GM23338 (cell line): Measurements from ENCODE around the gene MAGI3. TPM values are rescaled to one million over a fixed set of nuclear protein-coding genes. Genes with fewer than 3 reads are reported as not detected.

Experiments used
- ATAC-seq: fragments of 200-7000 bp; cut with Tn5 transposase; 3 replicates; pipeline ENCODE4 v1.9.1; 2020
- DNase-seq: peaks from one replicate; pipeline ENCODE4 v3.0.0-alpha.2; 2015; ENCODE audit warnings: low spot score
- H2AFZ ChIP-seq: fragments of 200-600 bp; sonication (generic); 2 replicates; pipeline ENCODE4 v1.8.0; 2016; ENCODE audit warnings: antibody characterized with exemption, mild to moderate bottlenecking, moderate library complexity
- H3F3A ChIP-seq: fragments of 200-600 bp; sonication (generic); replicated peaks from 2 replicates; pipeline ENCODE4 v1.8.0; 2017; ENCODE audit warnings: antibody characterized with exemption, mixed run types, low read depth
- H3K27ac ChIP-seq: fragments of 200-600 bp; sonication (generic); 2 replicates; pipeline ENCODE4 v1.6.1; 2016; ENCODE audit warnings: low read depth
- H3K27me3 ChIP-seq: fragments of 200-600 bp; sonication (generic); 2 replicates; pipeline ENCODE4 v1.8.0; 2016; ENCODE audit warnings: mild to moderate bottlenecking, mixed run types, moderate library complexity; ENCODE audit not compliant: insufficient read depth
- H3K36me3 ChIP-seq: fragments of 200-600 bp; sonication (generic); 2 replicates; pipeline ENCODE4 v1.8.0; 2016; ENCODE audit warnings: mild to moderate bottlenecking; ENCODE audit not compliant: insufficient read depth
- H3K4me1 ChIP-seq: fragments of 200-600 bp; sonication (generic); 2 replicates; pipeline ENCODE4 v1.8.0; 2016; ENCODE audit warnings: mild to moderate bottlenecking, moderate library complexity; ENCODE audit not compliant: insufficient read depth
- H3K4me2 ChIP-seq: fragments of 200-600 bp; sonication (generic); 2 replicates; pipeline ENCODE4 v1.7.1; 2017; ENCODE audit warnings: mixed run types
- H3K4me3 ChIP-seq: fragments of 200-600 bp; sonication (generic); 2 replicates; pipeline ENCODE4 v1.6.1; 2016; ENCODE audit warnings: mixed run types
- H3K79me2 ChIP-seq: fragments of 200-600 bp; sonication (generic); replicated peaks from 2 replicates; pipeline ENCODE4 v1.8.0; 2017; ENCODE audit warnings: mild to moderate bottlenecking; ENCODE audit not compliant: insufficient read depth
- H3K9me2 ChIP-seq: fragments of 200-600 bp; sonication (generic); 2 replicates; pipeline ENCODE4 v1.8.0; 2017; ENCODE audit not compliant: insufficient read depth
- H4K20me1 ChIP-seq: fragments of 200-600 bp; sonication (generic); replicated peaks from 2 replicates; pipeline ENCODE4 v1.8.0; 2017; ENCODE audit warnings: mild to moderate bottlenecking; ENCODE audit not compliant: insufficient read depth
- H3K27ac Mint-ChIP-seq: 2 replicates; pipeline ENCODE4 v1.8.0; 2020; ENCODE audit warnings: inconsistent platforms, mild to moderate bottlenecking, moderate library complexity, mixed read lengths
- H3K27me3 Mint-ChIP-seq: 3 replicates; pipeline ENCODE4 v1.8.0; 2022; ENCODE audit warnings: low read depth, mild to moderate bottlenecking, moderate library complexity, mixed read lengths, inconsistent platforms; ENCODE audit not compliant: insufficient read depth, poor library complexity
- H3K36me3 Mint-ChIP-seq: 3 replicates; pipeline ENCODE4 v1.8.0; 2021; ENCODE audit warnings: low read depth, mild to moderate bottlenecking, inconsistent platforms, moderate library complexity, mixed read lengths
- H3K4me1 Mint-ChIP-seq: 3 replicates; pipeline ENCODE4 v1.8.0; 2020; ENCODE audit warnings: mild to moderate bottlenecking, inconsistent platforms, mixed read lengths
- H3K4me3 Mint-ChIP-seq: 3 replicates; pipeline ENCODE4 v1.8.0; 2021; ENCODE audit warnings: moderate library complexity, mild to moderate bottlenecking, inconsistent platforms, mixed read lengths
- H3K9me3 Mint-ChIP-seq: 3 replicates; pipeline ENCODE4 v1.8.0; 2020; ENCODE audit warnings: moderate library complexity, mild to moderate bottlenecking, inconsistent platforms, mixed read lengths
- EZH2 ChIP-seq: fragments of 200-600 bp; sonication (generic); IDR thresholded peaks from one replicate; pipeline ENCODE4 v1.8.0; 2017; ENCODE audit warnings: antibody characterized with exemption, mild to moderate bottlenecking, low read depth; ENCODE audit not compliant: unreplicated experiment
- JUNB ChIP-seq: IDR thresholded peaks from one replicate; pipeline ENCODE4 v1.6.1; 2016; ENCODE audit warnings: antibody characterized with exemption; ENCODE audit not compliant: unreplicated experiment
- POLR2AphosphoS5 ChIP-seq: IDR thresholded peaks from 2 replicates; pipeline ENCODE4 v1.6.1; 2016; ENCODE audit warnings: antibody characterized with exemption, low read depth
- STAT1 ChIP-seq: IDR thresholded peaks from one replicate; pipeline ENCODE4 v1.6.1; 2016; ENCODE audit warnings: antibody characterized with exemption; ENCODE audit not compliant: unreplicated experiment
- ZNF114 ChIP-seq: fragments of 250-450 bp; sonication (Bioruptor Pico); IDR thresholded peaks from 2 replicates; pipeline ENCODE4 v1.5.0; 2020; ENCODE audit warnings: mild to moderate bottlenecking, moderate library complexity
- polyA plus RNA-seq: library from polyadenylated mRNA; unstranded; fragments of >200 nt; fragmentation: Nextera tagmentation; extraction: Ambion mirVana; gene quantifications from 2 replicates; pipeline ENCODE4 v1.2.1, GENCODE V29; 2016
- total RNA-seq: library from RNA; depleted of rRNA; stranded (reverse); fragments of >200 nt; shearing (Covaris generic); gene quantifications from 2 replicates; pipeline ENCODE4 v1.2.3, GENCODE V29; 2014
- TF ChIP-seq, protein P1 (sequence below): fragments of 250-450 bp; sonication (Bioruptor Pico); IDR thresholded peaks from 2 replicates; pipeline ENCODE4 v1.5.0; 2020; ENCODE audit warnings: mild to moderate bottlenecking, moderate library complexity
- TF ChIP-seq, protein P2 (sequence below): IDR thresholded peaks from one replicate; pipeline ENCODE4 v1.6.1; 2018; ENCODE audit warnings: antibody characterized with exemption; ENCODE audit not compliant: unreplicated experiment
- TF ChIP-seq, protein P3 (sequence below): IDR thresholded peaks from 2 replicates; pipeline ENCODE4 v1.6.1; 2016; ENCODE audit warnings: antibody characterized with exemption
- TF ChIP-seq, protein P4 (sequence below), 2 experiments: fragments of 200-600 bp in 1 of 2; sonication (generic) in 1 of 2; conservative IDR thresholded peaks; 2 replicates each; pipeline versions ENCODE4 v1.5.1 to v1.6.1; 2016 to 2017; ENCODE audit warnings: antibody characterized with exemption in 2 of 2, low read depth in 2 of 2, mild to moderate bottlenecking in 2 of 2, moderate library complexity in 1 of 2

MAGI3 gene
- total and polyA plus RNA-seq, 2 experiments from 2014 or later: 3.9 to 10.0 TPM

DNA sequence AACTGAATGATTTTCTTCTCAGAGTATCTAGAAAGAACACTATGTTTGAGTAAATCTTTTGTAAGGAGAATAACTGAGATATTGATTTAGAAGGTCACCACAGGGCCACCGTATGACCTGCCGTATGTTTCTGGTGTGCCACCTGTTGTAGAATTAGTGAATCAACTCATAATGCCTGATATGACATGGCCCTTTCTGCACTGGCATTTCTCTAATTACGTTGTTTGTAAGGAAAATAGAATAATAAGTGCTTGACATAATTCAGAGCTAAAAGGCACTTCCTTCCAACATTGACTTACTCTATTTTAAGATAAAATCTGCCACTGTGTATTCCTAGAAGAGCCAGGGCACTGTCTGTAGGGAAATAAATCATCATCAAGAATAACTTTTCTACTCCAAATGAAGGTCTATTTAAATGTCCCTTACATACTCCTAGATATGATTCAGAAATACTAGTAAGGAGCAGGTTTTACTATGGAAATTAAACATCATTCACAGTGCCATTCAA is 267.3 kb downstream of the MAGI3 start:
- H2AFZ ChIP-seq: no peak overlapping the region
- H4K20me1 ChIP-seq: no peaks in the 10 kb centered on the region
- H3F3A ChIP-seq: no peaks in the 10 kb centered on the region
- TF ChIP-seq POLR2AphosphoS5 (no peak), JUNB (no peak), ZNF114 (CRISPR knock-in tag) (no peak)
- no peak for DNase-seq
- no peak overlapping the region for H3K27ac Mint-ChIP-seq
- no peaks in the 10 kb centered on the region for H3K4me1 Mint-ChIP-seq
- H3K79me2 ChIP-seq: no peaks in the 10 kb centered on the region
- H3K27me3 ChIP-seq: no peaks in the 10 kb centered on the region
- no peaks in the 10 kb centered on the region for H3K9me3 Mint-ChIP-seq
- no peak overlapping the region for H3K27ac ChIP-seq
- no peak overlapping the region for H3K4me2 ChIP-seq
- ATAC-seq: no peak
- H3K36me3 Mint-ChIP-seq: no peaks in the 10 kb centered on the region
- no peak overlapping the region for H3K4me3 Mint-ChIP-seq
- H3K36me3 ChIP-seq: no peaks in the 10 kb centered on the region
- H3K27me3 Mint-ChIP-seq: no peaks in the 10 kb centered on the region
- no peaks in the 10 kb centered on the region for H3K4me1 ChIP-seq
- no peak overlapping the region for H3K4me3 ChIP-seq
- H3K9me2 ChIP-seq: no peaks in the 10 kb centered on the region

DNA sequence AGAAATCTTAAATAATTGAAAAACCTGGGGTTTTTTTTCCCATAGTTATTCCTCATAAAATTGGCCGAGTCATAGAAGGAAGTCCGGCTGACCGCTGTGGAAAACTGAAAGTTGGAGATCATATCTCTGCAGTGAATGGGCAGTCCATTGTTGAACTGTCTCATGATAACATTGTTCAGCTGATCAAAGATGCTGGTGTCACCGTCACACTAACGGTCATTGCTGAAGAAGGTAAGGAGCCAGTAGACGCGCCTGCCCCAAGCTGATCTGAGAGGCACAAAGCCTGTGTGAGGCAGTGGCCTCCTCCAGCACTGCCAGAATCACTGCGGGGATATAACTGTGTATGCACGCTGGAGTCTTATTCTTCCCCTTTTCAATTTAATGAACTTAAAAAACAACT is 268.7 kb downstream of the MAGI3 start:
- H3K4me3 ChIP-seq: no peak overlapping the region
- no peaks in the 10 kb centered on the region for H4K20me1 ChIP-seq
- H3K36me3 ChIP-seq: no peaks in the 10 kb centered on the region
- H3K9me2 ChIP-seq: no peaks in the 10 kb centered on the region
- DNase-seq (no peak), ATAC-seq (no peak)
- no peak overlapping the region for H3K27ac Mint-ChIP-seq
- no peak overlapping the region for H3K4me3 Mint-ChIP-seq
- no peak overlapping the region for H3K27ac ChIP-seq
- no peaks in the 10 kb centered on the region for H3F3A ChIP-seq
- H3K9me3 Mint-ChIP-seq: no peaks in the 10 kb centered on the region
- no peaks in the 10 kb centered on the region for H3K79me2 ChIP-seq
- H3K4me2 ChIP-seq: no peak overlapping the region
- no peak overlapping the region for H2AFZ ChIP-seq
- H3K27me3 Mint-ChIP-seq: no peaks in the 10 kb centered on the region
- no peaks in the 10 kb centered on the region for H3K27me3 ChIP-seq
- no peaks in the 10 kb centered on the region for H3K36me3 Mint-ChIP-seq
- H3K4me1 Mint-ChIP-seq: no peaks in the 10 kb centered on the region
- no peaks in the 10 kb centered on the region for H3K4me1 ChIP-seq
- TF ChIP-seq ZNF114 (CRISPR knock-in tag) (no peak), JUNB (no peak), POLR2AphosphoS5 (no peak), EZH2 (no peak), STAT1 (no peak)
- TF ChIP-seq, protein P1, sequence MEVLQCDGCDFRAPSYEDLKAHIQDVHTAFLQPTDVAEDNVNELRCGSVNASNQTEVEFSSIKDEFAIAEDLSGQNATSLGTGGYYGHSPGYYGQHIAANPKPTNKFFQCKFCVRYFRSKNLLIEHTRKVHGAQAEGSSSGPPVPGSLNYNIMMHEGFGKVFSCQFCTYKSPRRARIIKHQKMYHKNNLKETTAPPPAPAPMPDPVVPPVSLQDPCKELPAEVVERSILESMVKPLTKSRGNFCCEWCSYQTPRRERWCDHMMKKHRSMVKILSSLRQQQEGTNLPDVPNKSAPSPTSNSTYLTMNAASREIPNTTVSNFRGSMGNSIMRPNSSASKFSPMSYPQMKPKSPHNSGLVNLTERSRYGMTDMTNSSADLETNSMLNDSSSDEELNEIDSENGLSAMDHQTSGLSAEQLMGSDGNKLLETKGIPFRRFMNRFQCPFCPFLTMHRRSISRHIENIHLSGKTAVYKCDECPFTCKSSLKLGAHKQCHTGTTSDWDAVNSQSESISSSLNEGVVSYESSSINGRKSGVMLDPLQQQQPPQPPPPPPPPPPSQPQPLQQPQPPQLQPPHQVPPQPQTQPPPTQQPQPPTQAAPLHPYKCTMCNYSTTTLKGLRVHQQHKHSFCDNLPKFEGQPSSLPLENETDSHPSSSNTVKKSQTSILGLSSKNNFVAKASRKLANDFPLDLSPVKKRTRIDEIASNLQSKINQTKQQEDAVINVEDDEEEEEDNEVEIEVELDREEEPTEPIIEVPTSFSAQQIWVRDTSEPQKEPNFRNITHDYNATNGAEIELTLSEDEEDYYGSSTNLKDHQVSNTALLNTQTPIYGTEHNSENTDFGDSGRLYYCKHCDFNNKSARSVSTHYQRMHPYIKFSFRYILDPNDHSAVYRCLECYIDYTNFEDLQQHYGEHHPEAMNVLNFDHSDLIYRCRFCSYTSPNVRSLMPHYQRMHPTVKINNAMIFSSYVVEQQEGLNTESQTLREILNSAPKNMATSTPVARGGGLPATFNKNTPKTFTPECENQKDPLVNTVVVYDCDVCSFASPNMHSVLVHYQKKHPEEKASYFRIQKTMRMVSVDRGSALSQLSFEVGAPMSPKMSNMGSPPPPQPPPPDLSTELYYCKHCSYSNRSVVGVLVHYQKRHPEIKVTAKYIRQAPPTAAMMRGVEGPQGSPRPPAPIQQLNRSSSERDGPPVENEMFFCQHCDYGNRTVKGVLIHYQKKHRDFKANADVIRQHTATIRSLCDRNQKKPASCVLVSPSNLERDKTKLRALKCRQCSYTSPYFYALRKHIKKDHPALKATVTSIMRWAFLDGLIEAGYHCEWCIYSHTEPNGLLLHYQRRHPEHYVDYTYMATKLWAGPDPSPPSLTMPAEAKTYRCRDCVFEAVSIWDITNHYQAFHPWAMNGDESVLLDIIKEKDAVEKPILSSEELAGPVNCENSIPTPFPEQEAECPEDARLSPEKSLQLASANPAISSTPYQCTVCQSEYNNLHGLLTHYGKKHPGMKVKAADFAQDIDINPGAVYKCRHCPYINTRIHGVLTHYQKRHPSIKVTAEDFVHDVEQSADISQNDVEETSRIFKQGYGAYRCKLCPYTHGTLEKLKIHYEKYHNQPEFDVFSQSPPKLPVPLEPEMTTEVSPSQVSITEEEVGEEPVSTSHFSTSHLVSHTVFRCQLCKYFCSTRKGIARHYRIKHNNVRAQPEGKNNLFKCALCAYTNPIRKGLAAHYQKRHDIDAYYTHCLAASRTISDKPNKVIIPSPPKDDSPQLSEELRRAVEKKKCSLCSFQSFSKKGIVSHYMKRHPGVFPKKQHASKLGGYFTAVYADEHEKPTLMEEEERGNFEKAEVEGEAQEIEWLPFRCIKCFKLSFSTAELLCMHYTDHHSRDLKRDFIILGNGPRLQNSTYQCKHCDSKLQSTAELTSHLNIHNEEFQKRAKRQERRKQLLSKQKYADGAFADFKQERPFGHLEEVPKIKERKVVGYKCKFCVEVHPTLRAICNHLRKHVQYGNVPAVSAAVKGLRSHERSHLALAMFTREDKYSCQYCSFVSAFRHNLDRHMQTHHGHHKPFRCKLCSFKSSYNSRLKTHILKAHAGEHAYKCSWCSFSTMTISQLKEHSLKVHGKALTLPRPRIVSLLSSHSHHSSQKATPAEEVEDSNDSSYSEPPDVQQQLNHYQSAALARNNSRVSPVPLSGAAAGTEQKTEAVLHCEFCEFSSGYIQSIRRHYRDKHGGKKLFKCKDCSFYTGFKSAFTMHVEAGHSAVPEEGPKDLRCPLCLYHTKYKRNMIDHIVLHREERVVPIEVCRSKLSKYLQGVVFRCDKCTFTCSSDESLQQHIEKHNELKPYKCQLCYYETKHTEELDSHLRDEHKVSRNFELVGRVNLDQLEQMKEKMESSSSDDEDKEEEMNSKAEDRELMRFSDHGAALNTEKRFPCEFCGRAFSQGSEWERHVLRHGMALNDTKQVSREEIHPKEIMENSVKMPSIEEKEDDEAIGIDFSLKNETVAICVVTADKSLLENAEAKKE (CRISPR knock-in tag): no peak
- TF ChIP-seq, protein P2, sequence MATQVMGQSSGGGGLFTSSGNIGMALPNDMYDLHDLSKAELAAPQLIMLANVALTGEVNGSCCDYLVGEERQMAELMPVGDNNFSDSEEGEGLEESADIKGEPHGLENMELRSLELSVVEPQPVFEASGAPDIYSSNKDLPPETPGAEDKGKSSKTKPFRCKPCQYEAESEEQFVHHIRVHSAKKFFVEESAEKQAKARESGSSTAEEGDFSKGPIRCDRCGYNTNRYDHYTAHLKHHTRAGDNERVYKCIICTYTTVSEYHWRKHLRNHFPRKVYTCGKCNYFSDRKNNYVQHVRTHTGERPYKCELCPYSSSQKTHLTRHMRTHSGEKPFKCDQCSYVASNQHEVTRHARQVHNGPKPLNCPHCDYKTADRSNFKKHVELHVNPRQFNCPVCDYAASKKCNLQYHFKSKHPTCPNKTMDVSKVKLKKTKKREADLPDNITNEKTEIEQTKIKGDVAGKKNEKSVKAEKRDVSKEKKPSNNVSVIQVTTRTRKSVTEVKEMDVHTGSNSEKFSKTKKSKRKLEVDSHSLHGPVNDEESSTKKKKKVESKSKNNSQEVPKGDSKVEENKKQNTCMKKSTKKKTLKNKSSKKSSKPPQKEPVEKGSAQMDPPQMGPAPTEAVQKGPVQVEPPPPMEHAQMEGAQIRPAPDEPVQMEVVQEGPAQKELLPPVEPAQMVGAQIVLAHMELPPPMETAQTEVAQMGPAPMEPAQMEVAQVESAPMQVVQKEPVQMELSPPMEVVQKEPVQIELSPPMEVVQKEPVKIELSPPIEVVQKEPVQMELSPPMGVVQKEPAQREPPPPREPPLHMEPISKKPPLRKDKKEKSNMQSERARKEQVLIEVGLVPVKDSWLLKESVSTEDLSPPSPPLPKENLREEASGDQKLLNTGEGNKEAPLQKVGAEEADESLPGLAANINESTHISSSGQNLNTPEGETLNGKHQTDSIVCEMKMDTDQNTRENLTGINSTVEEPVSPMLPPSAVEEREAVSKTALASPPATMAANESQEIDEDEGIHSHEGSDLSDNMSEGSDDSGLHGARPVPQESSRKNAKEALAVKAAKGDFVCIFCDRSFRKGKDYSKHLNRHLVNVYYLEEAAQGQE: no peak
- TF ChIP-seq, protein P3, sequence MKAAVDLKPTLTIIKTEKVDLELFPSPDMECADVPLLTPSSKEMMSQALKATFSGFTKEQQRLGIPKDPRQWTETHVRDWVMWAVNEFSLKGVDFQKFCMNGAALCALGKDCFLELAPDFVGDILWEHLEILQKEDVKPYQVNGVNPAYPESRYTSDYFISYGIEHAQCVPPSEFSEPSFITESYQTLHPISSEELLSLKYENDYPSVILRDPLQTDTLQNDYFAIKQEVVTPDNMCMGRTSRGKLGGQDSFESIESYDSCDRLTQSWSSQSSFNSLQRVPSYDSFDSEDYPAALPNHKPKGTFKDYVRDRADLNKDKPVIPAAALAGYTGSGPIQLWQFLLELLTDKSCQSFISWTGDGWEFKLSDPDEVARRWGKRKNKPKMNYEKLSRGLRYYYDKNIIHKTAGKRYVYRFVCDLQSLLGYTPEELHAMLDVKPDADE: no peak
- TF ChIP-seq, protein P4, sequence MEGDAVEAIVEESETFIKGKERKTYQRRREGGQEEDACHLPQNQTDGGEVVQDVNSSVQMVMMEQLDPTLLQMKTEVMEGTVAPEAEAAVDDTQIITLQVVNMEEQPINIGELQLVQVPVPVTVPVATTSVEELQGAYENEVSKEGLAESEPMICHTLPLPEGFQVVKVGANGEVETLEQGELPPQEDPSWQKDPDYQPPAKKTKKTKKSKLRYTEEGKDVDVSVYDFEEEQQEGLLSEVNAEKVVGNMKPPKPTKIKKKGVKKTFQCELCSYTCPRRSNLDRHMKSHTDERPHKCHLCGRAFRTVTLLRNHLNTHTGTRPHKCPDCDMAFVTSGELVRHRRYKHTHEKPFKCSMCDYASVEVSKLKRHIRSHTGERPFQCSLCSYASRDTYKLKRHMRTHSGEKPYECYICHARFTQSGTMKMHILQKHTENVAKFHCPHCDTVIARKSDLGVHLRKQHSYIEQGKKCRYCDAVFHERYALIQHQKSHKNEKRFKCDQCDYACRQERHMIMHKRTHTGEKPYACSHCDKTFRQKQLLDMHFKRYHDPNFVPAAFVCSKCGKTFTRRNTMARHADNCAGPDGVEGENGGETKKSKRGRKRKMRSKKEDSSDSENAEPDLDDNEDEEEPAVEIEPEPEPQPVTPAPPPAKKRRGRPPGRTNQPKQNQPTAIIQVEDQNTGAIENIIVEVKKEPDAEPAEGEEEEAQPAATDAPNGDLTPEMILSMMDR (conservative IDR thresholded peaks at IDR 0.05; ENCODE audit: low read depth in 2 of 2): no peak
